ENCODE measurements around the gene SCFD2.

The SCFD2 gene

DNA sequence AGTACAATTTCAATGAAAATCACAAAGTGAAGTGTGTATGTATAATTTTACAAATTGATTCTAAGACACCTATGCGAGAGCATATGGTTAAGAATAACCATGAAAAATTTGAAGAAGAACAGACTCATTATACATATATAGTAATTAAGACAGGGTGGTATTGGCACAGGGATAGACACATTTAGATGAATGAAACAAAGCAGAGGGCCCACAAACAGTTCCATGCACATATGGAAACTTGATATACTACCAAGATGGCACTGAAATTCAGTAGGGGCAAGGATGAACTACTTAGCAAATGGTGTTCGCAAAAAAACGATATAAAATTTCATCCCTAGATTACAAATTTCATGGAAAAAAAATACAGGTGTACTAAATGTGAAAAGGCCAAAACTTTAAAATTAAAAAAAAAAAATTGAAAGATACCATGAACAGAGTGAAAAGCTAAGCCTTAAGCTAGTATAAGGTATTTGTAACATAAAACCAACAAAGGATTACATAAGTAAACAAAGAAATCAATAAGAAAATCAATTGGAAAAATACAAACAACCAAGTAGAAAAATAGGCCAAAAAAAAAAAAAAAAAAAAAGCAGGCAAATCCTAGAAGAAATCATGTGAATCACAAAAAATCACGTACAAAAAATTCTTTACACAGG lies 418.3 kb downstream of the SCFD2 start:
- no peak for DNase-seq

DNA sequence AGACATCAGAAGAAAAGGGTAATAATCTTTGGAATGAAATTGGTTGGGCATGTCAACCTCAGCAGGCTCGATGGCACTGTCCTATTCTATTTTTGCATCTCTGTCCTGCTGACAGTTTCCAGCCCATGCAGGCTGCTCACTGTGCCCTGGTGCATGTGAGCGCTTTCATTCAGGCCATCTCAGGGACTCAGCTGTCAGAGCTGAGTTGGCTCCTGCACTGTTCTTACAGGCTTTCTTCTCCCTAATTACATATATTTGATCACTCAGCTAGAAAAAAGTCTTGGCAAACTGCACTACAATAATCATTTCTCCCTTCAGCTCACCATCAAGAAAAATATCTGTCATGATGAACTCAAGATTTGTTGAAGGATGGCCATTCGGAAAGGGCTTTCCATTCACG lies 419.0 kb downstream of the SCFD2 start:
- DNase-seq = no peak

DNA sequence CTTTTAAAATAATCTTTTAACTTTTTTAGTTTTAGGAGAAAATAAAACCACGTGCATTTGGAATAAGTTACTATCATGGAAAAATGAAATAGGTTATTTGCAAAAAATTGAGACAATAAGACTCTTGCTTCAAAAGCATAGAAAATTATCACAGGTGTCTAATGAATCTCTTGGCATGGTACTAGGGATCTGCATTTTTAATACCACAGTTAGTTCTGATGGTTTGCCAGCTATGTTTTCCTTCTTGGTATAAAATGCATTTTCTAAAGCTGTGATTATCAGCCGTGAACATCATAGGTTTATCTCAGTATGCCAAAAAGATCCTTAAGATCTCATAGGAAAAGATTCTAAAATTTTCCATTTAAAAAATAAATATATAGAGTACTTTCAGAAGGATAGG lies 419.9 kb downstream of the SCFD2 start:
- no peak for DNase-seq

DNA sequence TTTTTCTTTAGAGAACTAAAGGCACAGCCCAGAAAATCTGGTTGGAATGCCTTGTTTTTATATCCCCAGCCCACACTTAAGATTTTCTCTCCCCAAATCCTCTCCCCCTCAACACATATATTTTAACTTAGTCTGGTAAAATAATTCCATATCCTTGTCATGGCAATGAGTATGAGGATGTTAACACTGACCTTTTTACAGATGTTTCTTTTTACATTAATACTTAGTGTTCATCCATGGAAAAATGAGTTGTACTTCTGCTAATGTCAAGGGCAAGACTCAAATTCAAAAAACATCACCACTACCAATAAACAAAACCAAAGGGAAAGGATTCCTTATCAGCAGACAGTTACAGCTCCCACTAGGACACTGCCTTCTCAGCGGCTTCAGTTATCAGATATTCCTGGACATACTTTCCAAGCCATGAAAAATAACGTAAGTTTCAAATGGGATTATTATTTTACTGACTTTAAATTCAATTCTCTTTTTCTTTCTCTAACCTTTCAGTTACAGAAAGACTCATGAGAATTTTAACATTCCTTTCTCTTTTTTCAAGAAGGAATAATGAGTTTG lies 420.4 kb downstream of the SCFD2 start:
- no peak for DNase-seq

DNA sequence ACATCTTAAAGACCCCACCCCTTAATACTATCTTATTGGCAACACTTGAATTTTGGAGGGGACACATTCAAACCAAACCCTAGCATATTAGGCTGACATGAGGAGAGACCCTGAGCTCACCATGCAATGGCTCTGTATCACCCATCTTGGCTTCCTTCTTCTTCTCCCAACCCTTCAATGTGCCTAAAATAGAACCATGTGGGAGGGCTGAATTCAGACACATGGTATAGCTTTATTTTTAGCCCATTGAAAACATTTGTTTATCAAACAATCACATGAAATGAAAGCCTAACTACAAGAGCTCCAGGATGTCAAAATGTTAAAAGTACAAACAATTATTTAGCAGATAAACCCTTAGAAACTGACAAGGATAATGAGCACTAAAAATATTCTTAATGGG lies 422.2 kb downstream of the SCFD2 start:
- no peak for DNase-seq

DNA sequence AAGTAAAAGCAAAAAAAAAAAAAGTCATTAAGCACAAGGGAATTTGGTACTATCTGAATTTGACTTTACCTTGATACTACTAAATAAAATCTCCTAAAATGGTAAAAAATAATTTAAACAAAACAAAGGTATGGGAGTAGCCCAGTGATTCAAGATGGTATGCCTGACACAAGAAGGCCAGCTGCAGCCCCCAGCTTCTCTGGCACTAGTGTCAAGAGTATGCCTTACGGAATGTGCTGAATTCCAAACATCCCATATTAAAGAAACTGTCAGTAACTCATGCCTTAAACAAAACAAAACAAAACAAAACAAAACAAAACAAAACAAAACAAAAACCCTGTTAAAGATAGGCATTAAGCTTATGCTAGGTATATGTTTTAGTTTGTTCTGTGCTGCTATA lies 422.9 kb downstream of the SCFD2 start:
- DNase-seq = no peak

DNA sequence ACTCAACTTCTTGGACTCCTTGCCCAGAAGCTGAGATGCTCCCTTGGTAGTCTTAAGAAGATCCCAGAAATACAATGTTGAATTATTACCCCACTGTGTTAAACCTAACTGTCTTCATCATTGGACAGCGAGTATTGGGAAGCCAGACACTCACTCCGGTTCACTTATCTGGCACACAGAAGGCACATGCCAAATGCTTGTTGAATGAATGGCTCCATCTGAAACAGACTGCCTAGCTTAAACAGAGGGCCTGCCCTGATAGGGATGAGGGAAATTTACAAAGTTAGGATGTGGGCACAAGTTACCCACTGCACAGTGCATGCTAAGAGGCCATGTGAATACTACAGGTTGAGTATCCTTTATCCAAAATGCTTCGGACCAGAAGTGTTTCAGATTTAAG lies 424.4 kb downstream of the SCFD2 start:
- no peak for DNase-seq

DNA sequence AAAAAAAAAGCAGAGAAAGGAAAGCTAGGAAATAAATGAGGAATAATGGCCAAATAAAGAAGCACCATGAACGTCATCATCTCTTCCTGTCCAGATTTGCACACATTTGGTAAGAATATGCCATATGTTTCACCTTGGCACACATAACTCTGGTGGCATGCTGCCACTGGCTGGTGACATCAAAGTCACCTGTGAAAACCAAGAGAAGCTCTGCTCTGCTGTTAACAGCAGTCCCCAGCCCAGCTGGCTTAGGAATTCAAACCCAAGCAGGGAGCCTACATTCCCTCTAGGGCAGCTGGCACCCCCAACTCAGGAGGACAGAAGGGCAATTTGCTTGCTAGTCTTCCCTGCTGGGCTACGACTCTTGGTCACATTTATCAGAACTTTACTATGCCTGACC lies 426.1 kb downstream of the SCFD2 start:
- no peak for DNase-seq

DNA sequence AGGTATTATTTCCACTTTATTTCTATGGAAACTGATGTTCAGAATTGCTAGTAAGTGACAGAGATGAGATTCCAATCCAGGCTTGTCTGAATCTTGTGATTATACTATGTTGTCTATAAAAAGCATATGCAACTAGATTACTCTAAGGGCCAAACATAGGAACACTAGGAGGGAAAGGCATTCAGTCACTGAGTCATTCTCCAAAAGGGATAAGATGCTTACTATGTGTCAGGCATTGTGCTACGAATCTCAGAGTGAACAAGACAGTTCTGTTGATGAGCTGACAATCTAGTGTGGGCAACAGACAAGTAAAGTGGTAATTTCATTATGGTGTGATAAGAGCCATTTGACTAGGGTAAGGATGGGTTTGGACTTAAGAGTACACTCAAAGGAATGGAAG lies 426.5 kb downstream of the SCFD2 start:
- no peak for DNase-seq

DNA sequence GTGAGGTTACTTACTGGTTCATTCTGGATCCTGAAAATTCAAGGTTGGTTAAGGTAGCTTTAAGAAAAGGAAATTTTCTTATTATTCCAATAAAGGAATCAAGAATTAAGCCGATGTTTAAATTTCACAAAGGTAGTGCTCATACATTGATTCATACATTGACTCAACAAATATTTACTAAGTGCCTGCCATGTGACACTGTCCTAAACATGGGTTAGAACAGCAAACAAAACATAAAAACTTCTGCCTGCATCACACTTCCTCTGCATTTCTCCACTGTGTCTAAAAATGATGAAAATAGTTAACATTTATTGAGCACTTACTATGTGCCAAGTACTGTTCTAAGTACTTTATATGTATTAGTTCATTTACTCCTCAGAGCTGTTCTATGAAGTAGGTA lies 428.0 kb downstream of the SCFD2 start:
- DNase-seq = no peak

DNA sequence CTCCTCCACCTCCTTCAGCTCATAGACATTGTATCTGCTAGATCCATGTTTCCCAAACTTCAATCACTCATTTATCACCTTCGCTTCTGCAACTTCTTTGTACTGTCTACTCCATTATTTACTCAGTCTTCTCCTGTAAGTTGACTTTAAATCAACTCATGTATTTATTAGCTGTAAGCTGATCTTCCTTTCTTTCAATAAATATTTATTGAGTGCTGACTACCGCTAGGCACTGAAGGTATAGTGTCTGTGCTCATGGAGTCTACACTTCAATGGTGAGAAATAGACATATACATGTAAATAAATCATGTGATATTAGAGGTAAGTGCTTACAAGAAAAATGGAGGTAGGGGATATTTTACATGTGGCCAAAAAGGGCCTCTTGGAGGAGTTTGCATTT lies 429.1 kb downstream of the SCFD2 start:
- no peak for DNase-seq

DNA sequence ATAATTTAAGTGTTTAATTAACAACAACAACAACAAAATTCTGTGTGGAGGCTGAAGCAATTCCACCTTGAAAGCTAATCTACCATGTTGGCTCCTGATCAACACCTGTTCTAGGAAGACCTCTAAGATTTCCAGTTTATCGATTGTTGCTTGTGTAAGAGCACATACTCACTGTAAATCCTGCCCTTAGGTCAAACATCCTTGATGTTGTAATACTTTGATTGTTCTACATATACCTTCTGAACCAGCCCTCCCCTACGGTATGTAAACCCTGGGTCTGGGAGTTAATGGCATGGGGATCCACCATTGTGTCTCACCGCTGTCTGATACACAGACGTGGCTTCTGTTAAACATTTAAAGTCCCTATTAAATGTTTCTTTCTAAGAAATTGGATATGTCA lies 430.5 kb downstream of the SCFD2 start:
- DNase-seq = no peak

DNA sequence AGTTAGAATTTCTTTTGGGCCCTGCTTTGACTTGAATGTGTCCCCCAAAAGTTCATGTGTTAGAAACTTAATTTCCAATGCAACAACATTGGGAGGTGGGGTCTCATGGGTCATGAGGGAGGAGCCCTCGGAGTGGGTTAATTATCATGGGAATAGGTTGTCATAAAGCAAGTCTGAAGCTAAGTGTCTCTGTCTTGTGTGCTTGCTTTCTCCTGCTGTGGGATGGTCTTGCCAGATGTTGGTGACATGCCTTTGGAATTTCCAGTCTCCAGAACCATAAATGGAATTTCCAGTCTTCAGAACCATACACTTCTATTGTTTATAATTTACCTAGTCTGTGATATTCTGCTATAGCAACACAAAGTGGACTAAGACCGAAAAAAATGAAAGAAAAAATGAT lies 432.1 kb downstream of the SCFD2 start:
- no peak for DNase-seq

DNA sequence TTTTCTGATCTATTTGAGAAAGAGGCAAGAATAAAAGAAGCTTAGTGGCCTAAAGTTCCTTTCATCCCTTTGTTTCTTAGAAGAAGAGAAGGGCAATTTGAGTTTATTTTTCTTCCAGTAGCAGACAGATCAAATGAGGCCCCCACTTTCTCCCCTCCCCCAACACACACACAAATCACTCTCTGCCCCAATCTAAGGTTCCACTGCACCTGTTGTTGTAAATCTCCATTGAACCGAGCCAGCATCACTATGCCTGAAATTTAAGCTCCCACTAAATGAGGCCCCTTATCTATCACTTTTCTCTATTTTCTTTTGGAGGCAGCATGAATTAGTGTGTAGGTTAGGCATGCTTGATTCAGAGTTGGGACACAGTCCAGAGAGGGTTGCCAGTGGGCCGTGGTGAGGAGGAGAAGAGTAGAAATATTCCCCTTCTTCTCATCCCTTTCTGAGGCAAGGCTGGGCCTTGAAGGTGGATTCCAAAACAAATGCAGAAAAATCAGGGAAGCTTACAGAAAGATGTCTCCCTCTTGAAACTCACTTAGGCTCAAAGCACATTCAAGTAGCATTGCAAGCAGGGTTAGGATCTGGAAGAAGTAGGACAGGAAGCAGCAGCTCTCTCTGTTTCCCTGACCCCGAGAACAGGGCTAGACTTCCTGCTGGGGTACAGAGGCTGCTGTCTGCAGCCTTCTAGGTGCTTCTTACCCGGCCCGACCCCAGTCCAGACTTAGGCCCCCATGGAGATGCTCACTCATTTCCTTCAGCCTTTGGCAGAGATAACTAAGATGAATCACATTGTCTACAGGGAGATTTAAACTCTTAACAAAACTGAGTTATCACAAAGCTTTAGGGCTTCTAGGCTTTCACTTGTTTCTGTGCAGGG lies 433.0 kb downstream of the SCFD2 start:
- no peak for DNase-seq

DNA sequence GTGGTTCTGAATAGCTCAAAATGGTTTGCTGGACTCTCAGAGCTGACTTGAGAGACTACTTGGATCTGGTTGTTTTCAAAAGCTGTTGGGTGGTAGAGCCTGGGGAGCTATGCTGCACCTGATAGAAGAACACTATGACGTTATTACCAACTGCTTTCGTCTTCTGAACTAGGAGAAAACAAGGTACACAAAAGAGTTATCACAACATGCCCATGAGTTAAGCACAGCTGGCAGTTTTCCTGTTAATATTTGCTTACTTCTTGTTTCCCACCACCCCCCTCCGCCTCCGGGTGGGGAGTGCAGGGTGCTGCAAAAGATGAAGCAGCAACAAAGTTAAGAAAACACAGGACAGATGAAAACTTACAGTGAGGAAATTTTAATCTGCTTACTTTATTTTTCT lies 434.6 kb downstream of the SCFD2 start:
- no peak for DNase-seq

DNA sequence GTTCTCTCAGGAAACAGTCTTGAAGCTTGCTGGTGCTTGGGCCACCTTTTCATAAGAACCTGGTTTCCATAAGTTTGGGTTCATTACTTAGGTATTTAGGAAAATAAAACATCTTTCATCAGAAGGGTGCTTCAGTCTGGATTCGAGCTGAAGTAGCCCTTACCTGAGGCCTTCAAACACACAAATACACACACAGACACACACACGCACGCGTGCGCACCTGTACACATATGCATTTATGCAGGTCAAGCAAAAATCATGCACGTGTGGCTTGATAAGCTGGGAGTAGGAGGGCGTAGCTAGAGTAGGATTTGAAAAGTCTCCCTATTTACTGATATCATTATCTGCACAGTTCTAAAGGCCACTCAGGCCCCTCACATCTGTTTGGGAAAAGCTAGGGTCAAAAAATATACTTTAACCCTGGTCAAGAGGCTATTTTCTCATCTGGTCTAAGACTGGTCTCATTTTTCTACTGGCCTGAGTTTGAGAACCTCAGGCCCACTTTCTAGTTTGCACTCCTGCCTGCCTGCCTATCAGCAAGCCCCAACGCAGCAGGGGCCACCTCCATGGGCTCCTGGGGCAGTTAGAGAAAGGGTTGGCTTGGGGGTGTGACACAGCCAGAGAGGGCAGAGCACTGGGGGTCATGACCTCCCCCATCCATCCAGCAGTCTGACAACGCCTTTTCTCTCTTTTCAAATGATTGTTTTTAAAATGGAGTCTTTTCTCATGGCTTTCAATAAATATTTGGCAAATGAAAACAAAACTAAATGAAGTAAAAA lies 439.5 kb downstream of the SCFD2 start:
- no peak for DNase-seq

DNA sequence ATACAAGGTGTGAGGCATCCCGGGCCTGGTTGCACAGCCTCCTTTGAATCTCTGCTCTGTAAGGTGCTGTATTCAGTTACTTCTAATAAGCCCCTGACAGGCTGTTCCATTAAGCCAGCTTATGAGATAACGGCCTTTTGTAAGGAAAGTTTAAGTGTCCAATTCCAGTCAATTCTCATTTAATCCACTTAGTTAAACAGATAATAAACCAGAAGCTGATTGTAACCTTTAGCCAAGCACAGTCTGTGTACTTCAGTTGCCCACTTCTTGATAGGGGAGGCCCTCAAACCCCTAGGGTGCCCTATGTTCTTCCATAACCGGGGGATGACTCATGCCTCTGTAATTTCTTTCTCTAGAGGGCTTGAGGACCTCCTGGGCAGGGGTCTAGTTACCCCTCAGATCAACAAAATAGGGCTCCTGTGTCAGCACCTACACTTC lies 440.3 kb downstream of the SCFD2 start:
- no peak for DNase-seq

DNA sequence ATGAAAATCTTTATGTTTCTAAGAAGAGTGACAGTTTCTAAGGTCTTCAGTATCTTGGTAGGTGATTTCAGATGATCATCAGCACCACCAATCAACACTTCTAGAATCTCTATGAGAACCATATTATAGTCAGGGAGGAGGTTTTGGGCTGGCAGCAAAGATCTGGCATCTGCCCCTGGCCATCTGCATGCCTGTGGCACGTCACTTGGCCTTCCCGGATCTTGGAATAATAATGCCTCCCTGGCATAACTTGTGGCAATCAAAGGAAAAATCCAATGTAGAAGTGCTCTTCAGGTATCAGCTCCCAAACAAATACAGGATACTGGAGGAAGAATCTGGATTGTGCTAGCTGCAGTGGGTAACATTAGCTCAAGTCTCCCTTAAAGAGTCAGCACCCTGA lies 446.4 kb downstream of the SCFD2 start:
- no peak for DNase-seq

DNA sequence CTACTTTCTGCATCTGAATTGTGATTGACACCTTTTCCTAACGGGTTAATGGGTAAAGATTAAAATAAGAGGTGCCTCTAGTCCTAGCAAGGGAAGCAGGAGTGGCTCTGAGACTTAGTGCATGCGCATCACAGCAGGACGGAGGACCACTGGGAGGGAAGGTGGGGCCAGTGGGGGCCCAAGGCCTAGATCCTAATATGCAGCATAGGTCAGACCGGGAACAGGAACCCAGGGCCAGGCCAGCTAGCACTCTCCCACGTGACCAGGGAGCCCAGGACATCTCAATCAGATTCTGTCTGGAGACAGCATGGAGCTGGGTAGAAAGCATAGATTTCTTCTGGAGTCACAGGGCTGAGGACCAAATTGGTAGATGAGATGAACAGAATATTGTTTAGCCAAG lies 448.0 kb downstream of the SCFD2 start:
- no peak for DNase-seq

DNA sequence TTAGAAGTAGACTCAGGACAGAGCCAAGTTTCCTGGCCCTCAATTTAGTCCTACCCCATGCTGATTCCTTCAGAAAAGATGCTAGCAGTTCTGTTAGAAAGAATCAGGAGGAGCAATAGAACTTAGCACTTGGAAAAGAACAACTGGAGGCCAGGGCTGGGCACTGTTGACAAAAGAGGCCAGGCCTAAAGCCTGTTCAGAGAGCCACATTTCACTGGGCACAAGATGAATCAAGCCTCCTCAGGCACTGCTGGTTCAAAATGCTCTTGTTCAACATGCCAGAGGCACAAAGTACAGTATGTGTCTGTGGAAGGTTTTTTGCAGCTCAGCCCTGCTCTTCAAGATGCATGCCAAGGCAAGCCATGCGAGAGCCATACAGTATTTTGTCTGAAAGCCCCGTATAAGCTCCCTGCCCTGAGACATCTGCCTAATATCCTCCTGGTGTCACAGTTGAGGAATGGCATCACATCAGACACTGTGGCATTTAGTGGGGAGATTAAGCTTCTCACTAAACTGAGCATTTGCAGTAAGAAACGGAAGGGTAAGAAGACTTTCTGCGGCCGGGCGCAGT lies 450.0 kb downstream of the SCFD2 start:
- no peak for DNase-seq

DNA sequence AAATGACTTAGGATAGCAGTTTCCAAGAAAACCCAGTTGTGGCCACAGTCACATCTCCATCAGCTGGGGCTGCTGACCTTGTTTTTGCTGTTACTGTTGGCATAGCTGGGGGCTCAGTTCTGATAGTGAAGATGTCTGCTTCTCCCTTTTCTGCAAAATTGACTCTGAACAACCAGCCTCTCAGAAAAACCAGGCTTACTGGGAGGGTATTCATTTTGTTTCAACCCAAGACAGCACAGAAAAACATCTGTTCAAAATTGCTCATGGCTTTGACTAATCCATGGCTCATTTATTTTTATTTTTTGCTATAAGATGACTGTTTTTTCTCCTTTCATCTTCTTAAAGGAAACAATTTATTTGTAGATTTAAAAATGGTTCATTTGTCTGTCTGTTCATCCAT lies 450.7 kb downstream of the SCFD2 start:
- DNase-seq = no peak

DNA sequence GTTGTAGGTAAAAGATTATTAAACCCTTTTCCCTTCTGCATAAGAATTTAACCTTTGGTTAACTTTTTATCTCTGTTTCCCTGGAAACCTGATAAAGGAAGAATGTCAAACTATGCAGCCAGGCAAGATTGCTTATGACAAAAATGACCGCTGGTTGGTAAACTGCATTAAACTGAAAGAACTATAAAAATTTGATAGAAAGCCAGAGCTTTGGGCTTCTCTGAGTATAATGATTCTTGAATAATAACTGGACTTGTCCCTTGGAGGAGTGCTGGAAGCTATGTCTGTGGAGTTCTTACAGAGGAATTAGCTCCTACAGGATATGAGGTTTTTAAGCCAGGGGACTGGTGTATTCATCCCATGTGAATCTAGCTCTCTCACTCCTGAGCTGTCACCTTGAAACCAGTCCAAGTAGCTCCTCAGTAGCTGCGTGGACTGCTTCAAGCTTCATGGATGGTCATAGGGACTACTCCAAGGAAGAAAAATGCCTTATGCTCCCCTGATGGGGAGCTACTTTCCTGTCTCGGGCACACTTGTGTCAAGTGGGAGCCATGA lies 451.7 kb downstream of the SCFD2 start:
- no peak for DNase-seq

DNA sequence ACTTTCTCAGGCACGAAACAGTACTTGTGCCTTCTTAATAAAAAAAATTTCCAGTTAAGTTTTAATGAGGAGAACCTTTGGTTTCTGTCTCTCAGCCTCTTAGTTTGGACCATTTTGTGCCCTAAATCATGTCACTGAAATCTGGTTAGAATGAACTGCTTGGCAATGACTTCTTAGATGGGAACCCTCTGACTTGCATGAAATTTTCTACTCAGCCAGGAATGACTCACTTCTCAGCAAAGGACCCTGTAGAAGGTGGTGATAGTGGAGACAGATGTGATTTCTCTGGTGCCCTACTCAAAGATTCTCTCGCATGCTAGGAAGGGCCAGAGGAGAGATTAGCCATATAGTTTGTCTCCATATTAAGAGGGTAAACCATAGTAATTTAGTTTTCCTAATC lies 453.3 kb downstream of the SCFD2 start:
- DNase-seq = no peak

Data from NK-92 treated with Interleukin-12 subunit alpha and Interleukin-12 subunit beta, amount 100 ng/mL, for 24 hours (cell line).